Measurements from ENCODE around the gene HRH1. TPM values are rescaled to one million over a fixed set of nuclear protein-coding genes. Genes with fewer than 3 reads are reported as not detected.
A peak's percentile ranks its signal among the peaks of the same experiment; 100 is the strongest.

Gene HRH1
- total and polyA plus RNA-seq, 10 of the 15 experiments (the other 5 are each of a cell fraction or from before 2014, with no cell fraction given), result not detected

GRCh38 chr3:11288021-11288491 is 133.8 kb downstream of the HRH1 start:
- Histone ChIP-seq H3K4me2 (ENCODE audit: control insufficient read depth, insufficient read depth) (peak overlapping the region; percentile 95), H3K79me2 (ENCODE audit: control insufficient read depth, insufficient read depth, low read length) (peaks cover 2% of the 10 kb centered on the region), H3K36me3 (ENCODE audit: control insufficient read depth in 2 of 2, insufficient read depth in 2 of 2, low read length in 1 of 2) (peaks cover 0 to 2% of the 10 kb centered on the region in 2 experiments; a peak in 2 of 4 replicates), H4K20me1 (ENCODE audit: control insufficient read depth, insufficient read depth) (no peaks in the 10 kb centered on the region), H3K27me3 (replicated peaks in 1 of 2; ENCODE audit: control insufficient read depth in 2 of 2, insufficient read depth in 2 of 2, low read length in 1 of 2) (no peaks in the 10 kb centered on the region), H3K9ac (ENCODE audit: control insufficient read depth, insufficient read depth, low read length) (peak overlapping the region; percentile 51; the same call in 1 of the 2 replicates), H2AFZ (ENCODE audit: control insufficient read depth, low read depth, low read length) (no peak overlapping the region), H3K4me1 (ENCODE audit: control insufficient read depth, insufficient read depth, low read length) (peaks cover 36% of the 10 kb centered on the region), H3K9me3 (replicated peaks; ENCODE audit: control insufficient read depth, insufficient read depth, low read length) (no peaks in the 10 kb centered on the region), H3K27ac (ENCODE audit: control insufficient read depth, insufficient read depth) (peak overlapping the region; percentile 91), H3K4me3 (no peak overlapping the region)
- SMC1A ChIA-PET (ENCODE audit: uncharacterized antibody, unreplicated experiment), result interaction anchor here (0.7 to 7.2 kb wide), 14 partner anchors 9 to 50 kb away, joined by 3 to 73 read pairs (median 7); partner anchors contain the start of gene ATG7
- ATAC-seq (peak; percentile 35), FAIRE-seq (no peak), DNase-seq (ENCODE audit: low read depth, low spot score) (no peak)
- POLR2A ChIA-PET, result interaction anchor here (0.9 to 2.4 kb wide), 5 partner anchors 10 to 38 kb away, joined by 4 to 16 read pairs (median 9); partner anchors contain the start of gene ATG7
- RAD21 ChIA-PET (ENCODE audit: unreplicated experiment), result interaction anchor here (0.7 to 3.4 kb wide), 10 partner anchors 9 to 363 kb away, joined by 3 to 38 read pairs (median 4); partner anchors contain the start of gene ATG7
- TF ChIP-seq EP300 (IDR thresholded peaks at IDR 0.05; ENCODE audit: borderline replicate concordance in 1 of 2, control insufficient read depth in 1 of 2, low read depth in 2 of 2, low read length in 2 of 2), result no peak
- WGBS (ENCODE audit: insufficient coverage, insufficient replicate concordance, low lambda C conversion rate, missing lambda C conversion rate), result 4% methylated on average over 2 of the region's 2 CpGs
- no TSS peak for BruUV-seq (replicated peaks)
- in situ Hi-C loops (cut with MboI) (no loop called here), intact Hi-C loops (cut with micrococcal nuclease; ENCODE audit: unreplicated experiment) (loop anchor here (1.0 to 5.0 kb wide), 2 partner anchors 13 to 51 kb away; no protein-coding TSS in a partner anchor)
- CTCF ChIA-PET, result interaction anchor here (0.6 to 5.2 kb wide), 11 partner anchors 8 to 363 kb away, joined by 3 to 32 read pairs (median 4); partner anchors contain the start of gene ATG7

DNA sequence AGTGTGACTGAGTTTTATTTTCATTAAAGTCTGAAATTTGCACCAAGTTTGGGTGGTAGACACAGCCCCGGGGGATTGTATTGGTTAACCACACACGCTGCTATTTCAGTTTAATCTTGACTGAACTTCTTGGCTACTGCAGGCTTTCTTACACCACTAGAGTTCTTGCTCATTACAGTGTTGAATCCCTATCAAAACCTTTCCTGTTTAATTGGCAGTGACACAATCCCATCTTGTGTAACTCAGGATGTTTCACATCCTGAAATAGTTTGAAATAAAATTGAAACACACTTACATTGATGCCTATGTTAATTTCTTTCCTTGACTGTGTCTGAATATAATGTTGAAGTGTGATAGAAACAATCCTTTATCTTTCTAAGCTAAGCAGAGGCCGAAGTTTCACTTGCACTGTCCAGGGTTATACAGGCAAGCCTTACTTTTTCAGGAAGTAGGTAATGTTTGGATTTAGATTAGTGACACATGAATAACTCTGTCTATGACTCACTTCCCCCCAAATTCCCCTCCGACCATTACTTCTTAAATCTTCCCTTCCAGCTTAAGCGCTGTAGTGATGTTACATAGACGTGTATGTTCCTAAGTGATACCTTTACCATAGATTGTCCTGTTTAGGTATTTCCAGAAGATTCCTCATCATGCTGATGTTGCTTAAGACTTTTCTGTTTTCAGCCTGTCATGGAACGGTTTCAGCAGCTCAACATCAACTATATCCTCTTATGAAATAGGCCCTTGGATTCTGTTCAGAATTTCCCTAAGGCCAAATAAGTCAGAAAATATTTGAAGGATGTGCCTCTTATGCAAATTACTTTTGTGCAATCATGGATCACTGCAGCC is 134.7 kb downstream of the HRH1 start:
- SMC1A ChIA-PET (ENCODE audit: uncharacterized antibody, unreplicated experiment), result interaction anchor here (0.6 to 7.2 kb wide), 16 partner anchors 8 to 51 kb away, joined by 3 to 73 read pairs (median 6); partner anchors contain the start of gene ATG7
- DNase-seq (ENCODE audit: low read depth, low spot score), result peak; percentile 71
- H3K9ac ChIP-seq (ENCODE audit: control insufficient read depth, insufficient read depth, low read length), result peak overlapping the region; percentile 51
- TF ChIP-seq, protein P1, sequence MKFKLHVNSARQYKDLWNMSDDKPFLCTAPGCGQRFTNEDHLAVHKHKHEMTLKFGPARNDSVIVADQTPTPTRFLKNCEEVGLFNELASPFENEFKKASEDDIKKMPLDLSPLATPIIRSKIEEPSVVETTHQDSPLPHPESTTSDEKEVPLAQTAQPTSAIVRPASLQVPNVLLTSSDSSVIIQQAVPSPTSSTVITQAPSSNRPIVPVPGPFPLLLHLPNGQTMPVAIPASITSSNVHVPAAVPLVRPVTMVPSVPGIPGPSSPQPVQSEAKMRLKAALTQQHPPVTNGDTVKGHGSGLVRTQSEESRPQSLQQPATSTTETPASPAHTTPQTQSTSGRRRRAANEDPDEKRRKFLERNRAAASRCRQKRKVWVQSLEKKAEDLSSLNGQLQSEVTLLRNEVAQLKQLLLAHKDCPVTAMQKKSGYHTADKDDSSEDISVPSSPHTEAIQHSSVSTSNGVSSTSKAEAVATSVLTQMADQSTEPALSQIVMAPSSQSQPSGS (IDR thresholded peaks at IDR 0.05; ENCODE audit: low read length), result 0 out of 2 replicates have a peak, but pooled peaks have one; percentile 69
- peak; percentile 96 for TF ChIP-seq MEF2B (IDR thresholded peaks at IDR 0.05; ENCODE audit: partially characterized antibody, poor library complexity, severe bottlenecking)
- TF ChIP-seq KAT2A (conservative IDR thresholded peaks at IDR 0.05; ENCODE audit: control insufficient read depth, low read depth, low read length), result no peak
- TF ChIP-seq HSF1 (IDR thresholded peaks at IDR 0.05; ENCODE audit: low read depth, low read length), result 0 out of 2 replicates have a peak, but pooled peaks have one; percentile 9
- no peak for TF ChIP-seq NFYB (IDR thresholded peaks at IDR 0.05; ENCODE audit: insufficient read depth, low read depth, low read length)
- peak; percentile 28; the same call in 1 of the 2 replicates for TF ChIP-seq PAX5 (IDR thresholded peaks at IDR 0.05; ENCODE audit: borderline replicate concordance, low read depth, low read length)
- TF ChIP-seq ATF7 (IDR thresholded peaks at IDR 0.05; ENCODE audit: low read depth), result peak; percentile 78
- no peak for TF ChIP-seq STAT1 (conservative IDR thresholded peaks at IDR 0.05)
- TF ChIP-seq JUNB (IDR thresholded peaks at IDR 0.05), result peak; percentile 76

More for the DNA sequence above, 134.7 kb downstream of the HRH1 start:
- peak; percentile 85 for ATAC-seq
- Histone ChIP-seq H3K79me2 (ENCODE audit: control insufficient read depth, insufficient read depth, low read length) (peaks cover 2% of the 10 kb centered on the region), H3K27me3 (replicated peaks in 1 of 2; ENCODE audit: control insufficient read depth in 2 of 2, insufficient read depth in 2 of 2, low read length in 1 of 2) (no peaks in the 10 kb centered on the region), H3K36me3 (ENCODE audit: control insufficient read depth in 2 of 2, insufficient read depth in 2 of 2, low read length in 1 of 2) (peaks cover 0 to 2% of the 10 kb centered on the region in 2 experiments; a peak in 1 of 4 replicates), H2AFZ (ENCODE audit: control insufficient read depth, low read depth, low read length) (peak overlapping the region; percentile 61), H3K4me3 (peak overlapping the region; percentile 30; the same call in 1 of the 2 replicates), H3K9me3 (replicated peaks; ENCODE audit: control insufficient read depth, insufficient read depth, low read length) (no peaks in the 10 kb centered on the region), H3K4me1 (ENCODE audit: control insufficient read depth, insufficient read depth, low read length) (peaks cover 36% of the 10 kb centered on the region), H3K4me2 (ENCODE audit: control insufficient read depth, insufficient read depth) (peak overlapping the region; percentile 95), H3K27ac (ENCODE audit: control insufficient read depth, insufficient read depth) (peak overlapping the region; percentile 91), H4K20me1 (ENCODE audit: control insufficient read depth, insufficient read depth) (no peaks in the 10 kb centered on the region)
- POLR2A ChIA-PET, result interaction anchor here (0.9 to 2.4 kb wide), 8 partner anchors 10 to 337 kb away, joined by 3 to 16 read pairs (median 7); partner anchors contain the start of gene ATG7
- CTCF ChIA-PET, result interaction anchor here (0.7 to 5.2 kb wide), 11 partner anchors 7 to 362 kb away, joined by 3 to 32 read pairs (median 4); partner anchors contain the start of genes ATG7 and VGLL4
- RAD21 ChIA-PET (ENCODE audit: unreplicated experiment), result interaction anchor here (0.7 to 3.4 kb wide), 12 partner anchors 8 to 1301 kb away, joined by 3 to 38 read pairs (median 4); partner anchors contain the start of genes ATG7 and VGLL4
- in situ Hi-C loops (cut with MboI), result no loop called here
- 0% methylated on average over 7 of the region's 7 CpGs for WGBS (ENCODE audit: insufficient coverage, insufficient replicate concordance, low lambda C conversion rate, missing lambda C conversion rate)
- BruUV-seq (replicated peaks), result no TSS peak
- intact Hi-C loops (cut with micrococcal nuclease; ENCODE audit: unreplicated experiment), result loop anchor here (1.0 to 5.0 kb wide), 2 partner anchors 12 to 52 kb away; no protein-coding TSS in a partner anchor
- FAIRE-seq, result no peak
